IMR-90 (cell line): ENCODE data around the gene MICAL1. TPM values are rescaled to one million over a fixed set of nuclear protein-coding genes. Genes with fewer than 3 reads are reported as not detected.

Source experiments
- ATAC-seq: fragments of 200-7000 bp; cut with Tn5 transposase; 2 replicates; pipeline ENCODE4 v1.9.1; 2020; ENCODE audit warnings: low read depth, mild to moderate bottlenecking, moderate library complexity
- BruUV-seq: library from RNA; stranded (reverse); fragments of 400-500 nt; replicated peaks from 2 replicates; lab custom pipeline; 2021; lab: Mats Ljungman, UMichigan
- CTCF ChIA-PET: fragments of 300-600 bp; formaldehyde crosslinking; extraction: SDS; loops from one replicate; lab custom pipeline; 2021; ENCODE audit warnings: antibody characterized with exemption; lab: Yijun Ruan, JAX
- POLR2A ChIA-PET: fragments of 300-600 bp; sonication (Branson Sonifier 250); formaldehyde crosslinking; loops from one replicate; lab custom pipeline; 2022; ENCODE audit warnings: antibody characterized with exemption; ENCODE audit not compliant: unreplicated experiment; lab: Charles Lee
- DNase-seq: peaks from one replicate; pipeline ENCODE4 v3.0.0; 2013
- H2AFZ ChIP-seq: replicated peaks from 2 replicates; pipeline ENCODE3; 2013; ENCODE audit warnings: low read length, mild to moderate bottlenecking; ENCODE audit not compliant: poor library complexity
- H2AK5ac ChIP-seq: 2 replicates; pipeline ENCODE4 v1.6.1; 2013; ENCODE audit warnings: low read depth, low read length, inconsistent platforms
- H2AK9ac ChIP-seq: replicated peaks from 2 replicates; pipeline ENCODE3; 2013; ENCODE audit warnings: mild to moderate bottlenecking, low read depth, low read length, moderate library complexity; ENCODE audit not compliant: poor library complexity
- H2BK120ac ChIP-seq: 2 replicates; pipeline ENCODE4 v1.6.1; 2013; ENCODE audit warnings: low read depth, low read length, inconsistent platforms
- H2BK15ac ChIP-seq: 3 replicates; pipeline ENCODE4 v1.6.1; 2013; ENCODE audit warnings: low read depth, low read length, inconsistent platforms
- H2BK20ac ChIP-seq: 2 replicates; pipeline ENCODE4 v1.6.1; 2013; ENCODE audit warnings: low read depth, mild to moderate bottlenecking, inconsistent platforms, low read length, moderate library complexity
- H2BK5ac ChIP-seq: 2 replicates; pipeline ENCODE4 v1.6.1; 2013; ENCODE audit warnings: mild to moderate bottlenecking, low read depth, low read length, inconsistent platforms; ENCODE audit not compliant: poor library complexity, severe bottlenecking
- H3K14ac ChIP-seq: replicated peaks from 2 replicates; pipeline ENCODE4 v1.6.1; 2013; ENCODE audit warnings: low read depth, low read length, inconsistent platforms
- H3K18ac ChIP-seq: 2 replicates; pipeline ENCODE4 v1.6.1; 2013; ENCODE audit warnings: low read depth, low read length, control low read depth
- H3K23ac ChIP-seq: 2 replicates; pipeline ENCODE4 v1.6.1; 2013; ENCODE audit warnings: low read depth, low read length, inconsistent platforms
- H3K27ac ChIP-seq: 2 replicates; pipeline ENCODE4 v1.5.1; 2013; ENCODE audit warnings: mild to moderate bottlenecking, control low read depth, low read length; ENCODE audit not compliant: insufficient read depth
- H3K27me3 ChIP-seq: 2 replicates; pipeline ENCODE4 v1.6.1; 2013; ENCODE audit warnings: low read length; ENCODE audit not compliant: control insufficient read depth, insufficient read depth
- H3K36me3 ChIP-seq: 2 replicates; pipeline ENCODE4 v1.6.1; 2013; ENCODE audit warnings: low read length, mixed read lengths; ENCODE audit not compliant: control insufficient read depth, insufficient read depth
- H3K4ac ChIP-seq: 2 replicates; pipeline ENCODE4 v1.6.1; 2013; ENCODE audit warnings: low read depth, low read length, inconsistent platforms
- H3K4me1 ChIP-seq: 2 replicates; pipeline ENCODE4 v1.6.1; 2013; ENCODE audit warnings: low read length, mixed read lengths; ENCODE audit not compliant: control insufficient read depth, insufficient read depth
- H3K4me2 ChIP-seq: 2 replicates; pipeline ENCODE4 v1.6.1; 2013; ENCODE audit warnings: low read depth, mild to moderate bottlenecking, control low read depth, low read length, moderate library complexity
- H3K4me3 ChIP-seq: 2 replicates; pipeline ENCODE4 v1.5.1; 2013; ENCODE audit warnings: low read depth, mild to moderate bottlenecking, control low read depth, low read length, moderate library complexity; ENCODE audit not compliant: insufficient read depth
- H3K56ac ChIP-seq: 2 replicates; pipeline ENCODE4 v1.6.1; 2013; ENCODE audit warnings: low read length, inconsistent platforms; ENCODE audit not compliant: insufficient read depth; ENCODE audit errors: extremely low read depth
- H3K79me1 ChIP-seq, 2 experiments: 2 replicates each; pipeline ENCODE4 v1.6.1; 2013; ENCODE audit warnings: low read length in 2 of 2, inconsistent platforms in 1 of 2, low read depth in 1 of 2
- H3K9ac ChIP-seq: 2 replicates; pipeline ENCODE4 v1.6.1; 2013; ENCODE audit warnings: low read depth, low read length, control low read depth
- H3K9me1 ChIP-seq: 2 replicates; pipeline ENCODE4 v1.6.1; 2013; ENCODE audit warnings: low read length, inconsistent platforms; ENCODE audit not compliant: insufficient read depth
- H3K9me3 ChIP-seq: 2 replicates; pipeline ENCODE4 v1.6.1; 2013; ENCODE audit warnings: low read length; ENCODE audit not compliant: control insufficient read depth, insufficient read depth
- H4K20me1 ChIP-seq: 2 replicates; pipeline ENCODE4 v1.6.1; 2013; ENCODE audit warnings: low read length, inconsistent platforms; ENCODE audit not compliant: insufficient read depth
- H4K5ac ChIP-seq: 2 replicates; pipeline ENCODE4 v1.6.1; 2013; ENCODE audit warnings: mild to moderate bottlenecking, low read depth, low read length, control low read depth
- H4K8ac ChIP-seq, 2 experiments: 2 replicates each; pipeline ENCODE4 v1.6.1; 2013; ENCODE audit warnings: low read depth in 2 of 2, low read length in 2 of 2, control low read depth in 1 of 2, inconsistent platforms in 1 of 2
- H4K91ac ChIP-seq: 2 replicates; pipeline ENCODE4 v1.6.1; 2013; ENCODE audit warnings: low read depth, low read length, inconsistent platforms; ENCODE audit not compliant: insufficient read depth
- FOS ChIP-seq: fragments of 150-350 bp; IDR thresholded peaks from 2 replicates; pipeline ENCODE4 v1.6.1; 2016; ENCODE audit warnings: low read depth, low read length
- MAFK ChIP-seq: IDR thresholded peaks from 2 replicates; pipeline ENCODE4 v1.6.1; 2012; ENCODE audit warnings: low read depth, low read length, improper control_type of control experiment
- WGBS, 2 experiments: methylation state at CpG; one replicate each; pipeline versions ENCODE4 v1.1.5 to v1.1.7; 2013; ENCODE audit warnings: missing lambda C conversion rate in 2 of 2; ENCODE audit not compliant: insufficient read length in 1 of 2; ENCODE audit errors: extremely low coverage in 2 of 2; 5-methylcytosine and 5-hydroxymethylcytosine counted together
- dilution Hi-C: fragments of 300-500 bp; cut with HindIII; formaldehyde crosslinking; loops from one replicate; pipeline ENCODE4 v1.14.3; 2018; ENCODE audit warnings: low sequenced_read_pairs; ENCODE audit not compliant: unreplicated experiment
- in situ Hi-C: fragments of 300-500 bp; cut with MboI; formaldehyde crosslinking; loops from 3 replicates; pipeline ENCODE4 v1.14.3; 2019; ENCODE audit warnings: low sequenced_read_pairs, inconsistent platforms, mixed read lengths
- intact Hi-C: fragments of 100-400 bp; cut with micrococcal nuclease; formaldehyde crosslinking; loops from 2 replicates; pipeline ENCODE4 v1.10.0; 2022
- polyA plus RNA-seq, 3 experiments: library from polyadenylated mRNA; depleted of rRNA; stranded (reverse); fragments of >200 nt; gene quantifications; 2 replicates each; pipeline ENCODE4 v1.2.3, GENCODE V29; 2012; ENCODE audit warnings: low replicate concordance in 1 of 3
- total RNA-seq: library from RNA; depleted of rRNA; stranded (reverse); fragments of >200 nt; gene quantifications from 2 replicates; pipeline ENCODE4 v1.2.3, GENCODE V29; 2012

The MICAL1 gene
- total and polyA plus RNA-seq, 2 of the 4 experiments (the other 2 are of a cell fraction) = 30.5 to 57.1 TPM

GRCh38 chr6:109457562-109457996 is 2.0 kb upstream of the MICAL1 start:
- intact Hi-C loops = no loop called here
- DNase-seq (no peak), ATAC-seq (no peak)
- Histone ChIP-seq H3K9me3 (no peaks in the 10 kb centered on the region), H3K4me2 (no peak overlapping the region), H3K4ac (no peak overlapping the region; the same call in 1 of the 2 replicates), H3K9ac (no peak overlapping the region), H3K27ac (no peak overlapping the region), H2BK120ac (no peak overlapping the region), H3K27me3 (no peaks in the 10 kb centered on the region), H3K23ac (peak overlapping the region; percentile 31), H4K8ac (no peak overlapping the region), H2AFZ (no peak overlapping the region), H2BK5ac (no peak overlapping the region), H3K56ac (no peak overlapping the region), H3K36me3 (peaks cover 12% of the 10 kb centered on the region; the same call in 1 of the 2 replicates), H3K18ac (no peak overlapping the region), H2AK9ac (no peak overlapping the region), H2AK5ac (no peak overlapping the region), H2BK20ac (no peak overlapping the region), H3K4me3 (no peak overlapping the region), H3K14ac (no peak overlapping the region), H2BK15ac (no peak overlapping the region), H4K91ac (no peak overlapping the region), H3K79me1 (peaks cover 25 to 54% of the 10 kb centered on the region in 2 experiments), H4K20me1 (no peaks in the 10 kb centered on the region), H4K5ac (no peak overlapping the region), H3K4me1 (peaks cover 11% of the 10 kb centered on the region), H3K9me1 (peaks cover 8% of the 10 kb centered on the region; the same call in 1 of the 2 replicates)
- dilution Hi-C loops = no loop called here
- no peak for TF ChIP-seq FOS
- peak; percentile 69 for TF ChIP-seq MAFK
- in situ Hi-C loops = no loop called here
- no CpG with 5 or more reads among the region's 6 CpGs for WGBS, 2 experiments
- no TSS peak for BruUV-seq
- ChIA-PET CTCF (no interaction called here), POLR2A (interaction anchor here (0.5 kb wide), 1 partner anchor 440 kb away, joined by 3 read pairs; no protein-coding TSS in a partner anchor)
